Measurements from ENCODE around the gene PLA2G2E. TPM values are rescaled to one million over a fixed set of nuclear protein-coding genes. Genes with fewer than 3 reads are reported as not detected.

The PLA2G2E gene
- total and polyA plus RNA-seq, 8 donors, result not detected

DNA sequence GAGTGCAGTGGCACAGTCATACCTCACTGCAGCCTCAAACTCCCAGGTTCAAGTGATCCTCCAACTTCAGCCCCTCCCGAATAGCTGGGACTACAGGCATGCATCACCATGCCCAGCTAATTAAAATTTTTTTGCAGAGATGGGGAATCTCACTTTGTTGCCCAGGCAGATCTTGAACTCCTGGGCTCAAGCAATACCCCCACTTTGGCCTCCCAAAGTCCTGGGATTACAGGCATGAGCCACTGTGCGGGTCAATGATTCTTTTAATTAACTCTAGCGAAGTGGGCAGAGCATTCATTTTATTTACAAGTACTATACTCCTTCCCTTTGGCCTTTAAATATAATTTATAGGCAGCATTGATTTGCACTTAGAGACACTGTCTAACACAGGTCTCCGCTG is 43.8 kb downstream of the PLA2G2E start:
- H3K36me3 ChIP-seq, result no peaks in the 10 kb centered on the region
- peaks cover 0 to 23% (median 0%) of the 10 kb centered on the region in 3 donors for H3K27me3 ChIP-seq
- H3K4me1 ChIP-seq, result peaks cover 16 to 31% (median 21%) of the 10 kb centered on the region in 4 donors
- DNase-seq, result no peak
- no peak overlapping the region for H3K27ac ChIP-seq
- no peak for TF ChIP-seq EP300 (IDR thresholded peaks at IDR 0.05)
- TF ChIP-seq POLR2A (IDR thresholded peaks at IDR 0.05), result no peak
- TF ChIP-seq, protein P1, sequence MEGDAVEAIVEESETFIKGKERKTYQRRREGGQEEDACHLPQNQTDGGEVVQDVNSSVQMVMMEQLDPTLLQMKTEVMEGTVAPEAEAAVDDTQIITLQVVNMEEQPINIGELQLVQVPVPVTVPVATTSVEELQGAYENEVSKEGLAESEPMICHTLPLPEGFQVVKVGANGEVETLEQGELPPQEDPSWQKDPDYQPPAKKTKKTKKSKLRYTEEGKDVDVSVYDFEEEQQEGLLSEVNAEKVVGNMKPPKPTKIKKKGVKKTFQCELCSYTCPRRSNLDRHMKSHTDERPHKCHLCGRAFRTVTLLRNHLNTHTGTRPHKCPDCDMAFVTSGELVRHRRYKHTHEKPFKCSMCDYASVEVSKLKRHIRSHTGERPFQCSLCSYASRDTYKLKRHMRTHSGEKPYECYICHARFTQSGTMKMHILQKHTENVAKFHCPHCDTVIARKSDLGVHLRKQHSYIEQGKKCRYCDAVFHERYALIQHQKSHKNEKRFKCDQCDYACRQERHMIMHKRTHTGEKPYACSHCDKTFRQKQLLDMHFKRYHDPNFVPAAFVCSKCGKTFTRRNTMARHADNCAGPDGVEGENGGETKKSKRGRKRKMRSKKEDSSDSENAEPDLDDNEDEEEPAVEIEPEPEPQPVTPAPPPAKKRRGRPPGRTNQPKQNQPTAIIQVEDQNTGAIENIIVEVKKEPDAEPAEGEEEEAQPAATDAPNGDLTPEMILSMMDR (IDR thresholded peaks at IDR 0.05), result no peak
- no peak for TF ChIP-seq POLR2AphosphoS5 (IDR thresholded peaks at IDR 0.05)
- intact Hi-C loops (cut with DNase I; ENCODE audit: low total_unique reads), result no loop called here
- 89 to 96% (median 92%) methylated on average over 4 of the region's 4 CpGs for WGBS, 5 donors
- H3K4me3 ChIP-seq, result no peak overlapping the region
- no peaks in the 10 kb centered on the region for H3K9me3 ChIP-seq

DNA sequence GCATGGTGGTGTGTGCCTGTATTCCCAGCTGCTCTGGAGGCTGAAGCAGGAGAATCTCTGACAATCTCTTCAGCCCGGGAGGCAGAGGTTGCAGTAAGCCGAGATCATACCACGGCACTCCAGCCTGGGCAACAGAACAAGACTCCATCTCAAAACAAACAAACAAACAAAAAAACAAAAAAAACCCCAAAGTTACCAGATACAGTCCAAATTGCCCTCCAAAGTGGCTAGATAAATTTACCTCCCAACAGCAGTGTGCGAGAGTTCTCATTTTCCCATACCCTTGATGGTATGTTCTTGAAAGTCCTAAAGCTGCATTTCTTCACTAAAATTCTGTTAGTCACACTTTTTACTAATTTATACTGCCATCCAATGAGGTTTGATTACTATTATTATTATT is 44.2 kb downstream of the PLA2G2E start:
- Histone ChIP-seq H3K4me3 (no peak overlapping the region), H3K27ac (no peak overlapping the region), H3K4me1 (peaks cover 16 to 27% (median 18%) of the 10 kb centered on the region in 4 donors), H3K27me3 (peaks cover 0 to 23% (median 0%) of the 10 kb centered on the region in 3 donors), H3K36me3 (no peaks in the 10 kb centered on the region), H3K9me3 (no peaks in the 10 kb centered on the region)
- no peak for TF ChIP-seq POLR2A (IDR thresholded peaks at IDR 0.05)
- TF ChIP-seq, protein P1 (IDR thresholded peaks at IDR 0.05), result no peak
- TF ChIP-seq EP300 (IDR thresholded peaks at IDR 0.05), result no peak
- TF ChIP-seq POLR2AphosphoS5 (IDR thresholded peaks at IDR 0.05), result no peak
- intact Hi-C loops (cut with DNase I; ENCODE audit: low total_unique reads), result no loop called here
- WGBS, 5 donors, result 91 to 94% (median 91%) methylated on average over 4 of the region's 4 CpGs
- DNase-seq, result no peak

DNA sequence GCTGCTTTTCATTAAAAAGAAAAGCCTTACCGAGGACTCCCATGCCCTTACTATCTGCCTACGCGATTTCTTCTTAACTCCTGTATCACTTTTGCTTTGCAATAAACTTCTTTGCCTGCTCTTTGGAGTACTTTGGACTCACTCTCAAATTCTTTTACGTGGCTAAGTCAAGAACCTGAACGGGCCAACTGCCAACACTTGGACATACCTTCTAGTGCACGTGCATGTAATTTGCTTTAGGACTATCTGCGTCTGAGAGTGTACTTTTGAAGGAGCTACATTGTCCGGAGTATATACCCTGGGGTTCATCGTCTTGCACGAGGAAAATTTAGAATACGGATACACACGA is 44.8 kb downstream of the PLA2G2E start:
- no peak overlapping the region for H3K27ac ChIP-seq
- peak overlapping the region in 1 of 4 donors; percentile 8 for H3K4me3 ChIP-seq

GRCh38 chr1:19877821-19878636 is 45.4 kb downstream of the PLA2G2E start:
- TF ChIP-seq POLR2AphosphoS5 (IDR thresholded peaks at IDR 0.05) (no peak), POLR2A (IDR thresholded peaks at IDR 0.05) (no peak), EP300 (IDR thresholded peaks at IDR 0.05) (no peak)
- TF ChIP-seq, protein P1 (IDR thresholded peaks at IDR 0.05), result no peak
- DNase-seq, result peak; percentile 8 to 32
- Histone ChIP-seq H3K27me3 (peaks cover 0 to 29% (median 0%) of the 10 kb centered on the region in 3 donors), H3K9me3 (no peaks in the 10 kb centered on the region), H3K4me1 (peaks cover 4 to 15% (median 8%) of the 10 kb centered on the region in 4 donors), H3K36me3 (no peaks in the 10 kb centered on the region), H3K4me3 (peak overlapping the region in 1 of 4 donors; percentile 8), H3K27ac (no peak overlapping the region)
- WGBS, 5 donors, result 71 to 79% (median 76%) methylated on average over 19 of the region's 19 CpGs
- intact Hi-C loops (cut with DNase I; ENCODE audit: low total_unique reads), result no loop called here

More for the DNA sequence above, 44.8 kb downstream of the PLA2G2E start:
- intact Hi-C loops (cut with DNase I; ENCODE audit: low total_unique reads), result no loop called here
- Histone ChIP-seq H3K36me3 (no peaks in the 10 kb centered on the region), H3K4me1 (peaks cover 10 to 21% (median 13%) of the 10 kb centered on the region in 4 donors), H3K9me3 (no peaks in the 10 kb centered on the region), H3K27me3 (peaks cover 0 to 25% (median 0%) of the 10 kb centered on the region in 3 donors)
- WGBS, 5 donors, result 46 to 59% (median 57%) methylated on average over 12 of the region's 12 CpGs
- DNase-seq, result peak; percentile 22 to 75
- TF ChIP-seq POLR2A (IDR thresholded peaks at IDR 0.05) (no peak), EP300 (IDR thresholded peaks at IDR 0.05) (no peak), POLR2AphosphoS5 (IDR thresholded peaks at IDR 0.05) (no peak)
- TF ChIP-seq, protein P1 (IDR thresholded peaks at IDR 0.05), result no peak

All from stomach (tissue), 9 donors.